GM12892 (cell line): Measurements from ENCODE around the gene LOXHD1.

Experiments
- POLR2A ChIP-seq: IDR thresholded peaks from 2 replicates; pipeline ENCODE4 v1.6.1; 2011; ENCODE audit warnings: low read depth, low read length, control low read depth
- POLR2AphosphoS5 ChIP-seq: IDR thresholded peaks from 2 replicates; pipeline ENCODE4 v1.6.1; 2011; ENCODE audit warnings: low read depth, low read length, control low read depth
- TAF1 ChIP-seq: IDR thresholded peaks from 2 replicates; pipeline ENCODE4 v1.6.1; 2011; ENCODE audit warnings: low read depth, mild to moderate bottlenecking, control low read depth, low read length, borderline replicate concordance

GRCh38 chr18:46497129-46497528 lies 159.9 kb downstream of the LOXHD1 start:
- no peak for TF ChIP-seq POLR2AphosphoS5
- TF ChIP-seq POLR2A = no peak
- TF ChIP-seq TAF1 = no peak
